GM18498 (cell line): ENCODE data around the gene KLHL13.
"Not testable (repeated sequence)": the region's sequence is repeated elsewhere in the genome, so short reads cannot be mapped to it uniquely, and the experiment has no call there.

Source experiments
- ATAC-seq: cut with Tn5 transposase; IDR thresholded peaks from one replicate; pipeline ENCODE4 v1.9.1; 2021; ENCODE audit warnings: mild to moderate bottlenecking, moderate library complexity; ENCODE audit not compliant: unreplicated experiment

Gene KLHL13

GRCh38 chrX:117996408-117996807, 120.2 kb downstream of the KLHL13 start:
- no peak for ATAC-seq

- no peak for ATAC-seq
Observed at GRCh38 chrX:117995378-117995777, 121.2 kb downstream of the KLHL13 start.

- ATAC-seq, result no peak
Observed at GRCh38 chrX:117992192-117992723, 124.4 kb downstream of the KLHL13 start.

- ATAC-seq, result no peak
Observed at GRCh38 chrX:117990438-117990837, 126.2 kb downstream of the KLHL13 start.

- no peak for ATAC-seq
Observed at GRCh38 chrX:117989512-117989911, 127.1 kb downstream of the KLHL13 start.

GRCh38 chrX:117987373-117987772, 129.2 kb downstream of the KLHL13 start:
- no peak for ATAC-seq

GRCh38 chrX:117985241-117985640, 131.4 kb downstream of the KLHL13 start:
- no peak for ATAC-seq

- ATAC-seq, result no peak
Observed at GRCh38 chrX:117982694-117983392, 133.8 kb downstream of the KLHL13 start.

GRCh38 chrX:117978402-117978801, 138.2 kb downstream of the KLHL13 start:
- ATAC-seq, result no peak

GRCh38 chrX:117977526-117977925, 139.1 kb downstream of the KLHL13 start:
- ATAC-seq, result no peak

- no peak for ATAC-seq
Observed at GRCh38 chrX:117973110-117973807, 143.4 kb downstream of the KLHL13 start.

GRCh38 chrX:117972711-117973109, 143.9 kb downstream of the KLHL13 start:
- no peak for ATAC-seq

GRCh38 chrX:117969782-117970181, 146.8 kb downstream of the KLHL13 start:
- no peak for ATAC-seq

- ATAC-seq, result no peak
Observed at GRCh38 chrX:117969328-117969727, 147.3 kb downstream of the KLHL13 start.

GRCh38 chrX:117959045-117959444, 157.6 kb downstream of the KLHL13 start:
- ATAC-seq, result no peak

- ATAC-seq, result no peak
Observed at GRCh38 chrX:117957128-117957527, 159.5 kb downstream of the KLHL13 start.

GRCh38 chrX:117939296-117939695, 177.3 kb downstream of the KLHL13 start:
- not testable (repeated sequence) for ATAC-seq

GRCh38 chrX:117936118-117936517, 180.5 kb downstream of the KLHL13 start:
- ATAC-seq, result no peak

GRCh38 chrX:117930116-117930515, 186.5 kb downstream of the KLHL13 start:
- ATAC-seq, result not testable (repeated sequence)

- no peak for ATAC-seq
Observed at GRCh38 chrX:117919755-117920154, 196.9 kb downstream of the KLHL13 start.

- no peak for ATAC-seq
Observed at GRCh38 chrX:117910216-117910615, 206.4 kb downstream of the KLHL13 start.

- no peak for ATAC-seq
Observed at GRCh38 chrX:117898226-117898625, 218.4 kb downstream of the KLHL13 start.
